GM21576 (cell line): ENCODE measurements around the gene CPNE5.

Experiments
- ATAC-seq: cut with Tn5 transposase; IDR thresholded peaks from one replicate; pipeline ENCODE4 v1.9.1; 2021; ENCODE audit warnings: mild to moderate bottlenecking, moderate library complexity; ENCODE audit not compliant: unreplicated experiment

CPNE5 gene

GRCh38 chr6:36837022-36837339 is 2.3 kb downstream of the CPNE5 start:
- no peak for ATAC-seq

- no peak for ATAC-seq
Observed at GRCh38 chr6:36836111-36837021, 2.9 kb downstream of the CPNE5 start.

- ATAC-seq: no peak
Observed at GRCh38 chr6:36834576-36835341, 4.5 kb downstream of the CPNE5 start.

GRCh38 chr6:36833182-36833789 is 6.0 kb downstream of the CPNE5 start:
- ATAC-seq: no peak

- ATAC-seq: no peak
Observed at GRCh38 chr6:36832313-36832712, 6.9 kb downstream of the CPNE5 start.

GRCh38 chr6:36830577-36830976 is 8.7 kb downstream of the CPNE5 start:
- ATAC-seq: no peak

GRCh38 chr6:36829919-36830544 is 9.2 kb downstream of the CPNE5 start:
- ATAC-seq: no peak

GRCh38 chr6:36827261-36828079 is 11.8 kb downstream of the CPNE5 start:
- no peak for ATAC-seq

GRCh38 chr6:36826520-36827227 is 12.6 kb downstream of the CPNE5 start:
- ATAC-seq: no peak

GRCh38 chr6:36825994-36826393 is 13.2 kb downstream of the CPNE5 start:
- ATAC-seq: no peak

GRCh38 chr6:36825452-36825851 is 13.8 kb downstream of the CPNE5 start:
- ATAC-seq: no peak

GRCh38 chr6:36824253-36824652 is 15.0 kb downstream of the CPNE5 start:
- no peak for ATAC-seq

GRCh38 chr6:36823421-36824096 is 15.7 kb downstream of the CPNE5 start:
- ATAC-seq: no peak

- ATAC-seq: no peak
Observed at GRCh38 chr6:36822506-36823269, 16.6 kb downstream of the CPNE5 start.

- ATAC-seq: no peak
Observed at GRCh38 chr6:36821581-36822335, 17.5 kb downstream of the CPNE5 start.

GRCh38 chr6:36820700-36821580 is 18.3 kb downstream of the CPNE5 start:
- ATAC-seq: no peak

GRCh38 chr6:36818756-36819155 is 20.5 kb downstream of the CPNE5 start:
- ATAC-seq: no peak
